ENCODE data around the gene GOLPH3L. TPM values are rescaled to one million over a fixed set of nuclear protein-coding genes. Genes with fewer than 3 reads are reported as not detected.

The GOLPH3L gene
- total and polyA plus RNA-seq, 4 donors = 6.0 to 11.3 (median 7.5) TPM

GRCh38 chr1:150730130-150730721 is 33.3 kb upstream of the GOLPH3L start:
- no peak overlapping the region for H3K27ac ChIP-seq (ENCODE audit: low read depth in 1 of 2, low read length in 2 of 2)
- DNase-seq (ENCODE audit: low spot score) = no peak
- no peaks in the 10 kb centered on the region for H3K27me3 ChIP-seq (ENCODE audit: control insufficient read depth in 4 of 4, insufficient read depth in 4 of 4, low read length in 3 of 4)
- no peak overlapping the region for H3K4me3 ChIP-seq (ENCODE audit: low read depth in 1 of 3, low read length in 3 of 3)
- 88% methylated on average over 3 of the region's 3 CpGs for WGBS
- no peaks in the 10 kb centered on the region for H3K4me1 ChIP-seq (ENCODE audit: control insufficient read depth in 4 of 4, insufficient read depth in 4 of 4, low read length in 3 of 4)
- TF ChIP-seq FOXA2 (IDR thresholded peaks at IDR 0.05) (no peak), SP1 (IDR thresholded peaks at IDR 0.05) (no peak), HNF4A (conservative IDR thresholded peaks at IDR 0.05) (no peak), ZBTB33 (IDR thresholded peaks at IDR 0.05) (no peak), ATF3 (IDR thresholded peaks at IDR 0.05) (no peak)
- no peak overlapping the region for H3K9ac ChIP-seq (ENCODE audit: low read depth in 1 of 2, low read length in 2 of 2)
- H3K9me3 ChIP-seq (ENCODE audit: control insufficient read depth in 4 of 4, low read length in 3 of 4) = no peaks in the 10 kb centered on the region
- H3K36me3 ChIP-seq (ENCODE audit: control insufficient read depth in 4 of 4, insufficient read depth in 3 of 4, low read depth in 1 of 4, low read length in 3 of 4) = peaks cover 0 to 2% (median 0%) of the 10 kb centered on the region in 4 donors

- no peaks in the 10 kb centered on the region for H3K9me3 ChIP-seq (ENCODE audit: control insufficient read depth in 4 of 4, low read length in 3 of 4)
- DNase-seq (ENCODE audit: low spot score) = no peak
- H3K4me3 ChIP-seq (ENCODE audit: low read depth in 1 of 3, low read length in 3 of 3) = no peak overlapping the region
- H3K36me3 ChIP-seq (ENCODE audit: control insufficient read depth in 4 of 4, insufficient read depth in 3 of 4, low read depth in 1 of 4, low read length in 3 of 4) = no peaks in the 10 kb centered on the region
- H3K9ac ChIP-seq (ENCODE audit: low read depth in 1 of 2, low read length in 2 of 2) = no peak overlapping the region
- H3K27me3 ChIP-seq (ENCODE audit: control insufficient read depth in 4 of 4, insufficient read depth in 4 of 4, low read length in 3 of 4) = no peaks in the 10 kb centered on the region
- H3K4me1 ChIP-seq (ENCODE audit: control insufficient read depth in 4 of 4, insufficient read depth in 4 of 4, low read length in 3 of 4) = no peaks in the 10 kb centered on the region
- H3K27ac ChIP-seq (ENCODE audit: low read depth in 1 of 2, low read length in 2 of 2) = no peak overlapping the region
- WGBS = 82% methylated on average over 2 of the region's 2 CpGs
- TF ChIP-seq JUND (IDR thresholded peaks at IDR 0.05) = no peak
- no peak for TF ChIP-seq HNF4G (IDR thresholded peaks at IDR 0.05)
- no peak for TF ChIP-seq GABPA (IDR thresholded peaks at IDR 0.05 in 1 of 2, conservative IDR thresholded peaks at IDR 0.05 in 1 of 2)
- no peak for TF ChIP-seq ATF3 (IDR thresholded peaks at IDR 0.05)
- no peak for TF ChIP-seq FOXA1 (IDR thresholded peaks at IDR 0.05)
- TF ChIP-seq RXRA (IDR thresholded peaks at IDR 0.05) = no peak
- no peak for TF ChIP-seq CTCF (IDR thresholded peaks at IDR 0.05; ENCODE audit: low read depth, low read length, missing input control)
- no peak for TF ChIP-seq SP1 (IDR thresholded peaks at IDR 0.05)
- TF ChIP-seq TAF1 (conservative IDR thresholded peaks at IDR 0.05) = no peak
- no peak for TF ChIP-seq YY1 (IDR thresholded peaks at IDR 0.05)
- TF ChIP-seq HNF4A (conservative IDR thresholded peaks at IDR 0.05) = no peak
- TF ChIP-seq EGR1 (IDR thresholded peaks at IDR 0.05; ENCODE audit: low read depth in 2 of 2) = no peak
- no peak for TF ChIP-seq MAX (IDR thresholded peaks at IDR 0.05)
- TF ChIP-seq ZBTB33 (IDR thresholded peaks at IDR 0.05) = no peak
- TF ChIP-seq NR2F2 (IDR thresholded peaks at IDR 0.05) = no peak
- no peak for TF ChIP-seq FOXA2 (IDR thresholded peaks at IDR 0.05)
- TF ChIP-seq REST (IDR thresholded peaks at IDR 0.05) = no peak
- TF ChIP-seq RAD21 (IDR thresholded peaks at IDR 0.05) = no peak
Observed at GRCh38 chr1:150724336-150724735, 27.4 kb upstream of the GOLPH3L start.
